Neural progenitor cell (in vitro differentiated cells): Measurements from ENCODE around the gene CDC42BPA. TPM values are rescaled to one million over a fixed set of nuclear protein-coding genes. Genes with fewer than 3 reads are reported as not detected.
A peak's percentile ranks its signal among the peaks of the same experiment; 100 is the strongest.
"Not testable (repeated sequence)": the region's sequence is repeated elsewhere in the genome, so short reads cannot be mapped to it uniquely, and the experiment has no call there.

Source experiments
- DNase-seq: peaks from one replicate; pipeline ENCODE4 v3.0.0-alpha.2; 2016; ENCODE audit warnings: low spot score
- H2AFZ ChIP-seq: fragments of 200-600 bp; sonication (generic); replicated peaks from 2 replicates; pipeline ENCODE4 v1.6.1; 2016; ENCODE audit warnings: antibody characterized with exemption
- H3F3A ChIP-seq: fragments of 200-600 bp; sonication (generic); 2 replicates; pipeline ENCODE4 v1.6.1; 2016; ENCODE audit warnings: antibody characterized with exemption, low read depth
- H3K27ac ChIP-seq: fragments of 200-600 bp; sonication (generic); 2 replicates; pipeline ENCODE4 v1.5.1; 2016; ENCODE audit warnings: mild to moderate bottlenecking
- H3K27me3 ChIP-seq: fragments of 200-600 bp; sonication (generic); 2 replicates; pipeline ENCODE4 v1.6.1; 2016; ENCODE audit warnings: mild to moderate bottlenecking, moderate library complexity
- H3K36me3 ChIP-seq: fragments of 200-600 bp; sonication (generic); 2 replicates; pipeline ENCODE4 v1.5.1; 2016
- H3K4me1 ChIP-seq: fragments of 200-600 bp; sonication (generic); 2 replicates; pipeline ENCODE4 v1.6.1; 2016; ENCODE audit warnings: mixed run types
- H3K4me2 ChIP-seq: fragments of 200-600 bp; sonication (generic); 2 replicates; pipeline ENCODE4 v1.6.1; 2016
- H3K4me3 ChIP-seq: fragments of 200-600 bp; sonication (generic); 2 replicates; pipeline ENCODE4 v1.5.1; 2016
- H3K79me2 ChIP-seq: fragments of 200-600 bp; sonication (generic); 2 replicates; pipeline ENCODE4 v1.6.1; 2016; ENCODE audit warnings: low read depth
- H3K9ac ChIP-seq: fragments of 200-600 bp; sonication (generic); 2 replicates; pipeline ENCODE4 v1.6.1; 2016
- H3K9me3 ChIP-seq: fragments of 200-600 bp; sonication (generic); 2 replicates; pipeline ENCODE4 v1.5.1; 2016; ENCODE audit warnings: low read depth
- H4K20me1 ChIP-seq: fragments of 200-600 bp; sonication (generic); 2 replicates; pipeline ENCODE4 v1.6.1; 2016; ENCODE audit warnings: low read depth
- H3K27ac Mint-ChIP-seq: 3 replicates; pipeline ENCODE4 v1.8.0; 2021; ENCODE audit warnings: mixed read lengths
- H3K27me3 Mint-ChIP-seq: 2 replicates; pipeline ENCODE4 v1.8.0; 2022; ENCODE audit warnings: low read depth, mild to moderate bottlenecking, inconsistent platforms, moderate library complexity, mixed read lengths; ENCODE audit not compliant: insufficient read depth
- H3K36me3 Mint-ChIP-seq: 3 replicates; pipeline ENCODE4 v1.8.0; 2021; ENCODE audit warnings: mixed read lengths
- H3K4me1 Mint-ChIP-seq: 3 replicates; pipeline ENCODE4 v1.8.0; 2021; ENCODE audit warnings: mixed read lengths
- H3K4me3 Mint-ChIP-seq: 3 replicates; pipeline ENCODE4 v1.8.0; 2021; ENCODE audit warnings: mild to moderate bottlenecking, moderate library complexity, mixed read lengths
- H3K9me3 Mint-ChIP-seq: 3 replicates; pipeline ENCODE4 v1.8.0; 2020; ENCODE audit warnings: mixed read lengths
- CTCF ChIP-seq: fragments of 200-600 bp; sonication (generic); IDR thresholded peaks from 2 replicates; pipeline ENCODE4 v1.5.1; 2017; ENCODE audit warnings: antibody characterized with exemption, mild to moderate bottlenecking
- EZH2 ChIP-seq: fragments of 200-600 bp; sonication (generic); IDR thresholded peaks from 2 replicates; pipeline ENCODE4 v1.6.1; 2017; ENCODE audit warnings: antibody characterized with exemption, mild to moderate bottlenecking, moderate library complexity
- EZH2phosphoT487 ChIP-seq: fragments of 200-600 bp; sonication (generic); IDR thresholded peaks from 2 replicates; pipeline ENCODE4 v1.6.1; 2017; ENCODE audit warnings: antibody characterized with exemption
- total RNA-seq: library from RNA; depleted of rRNA; stranded (reverse); fragments of >200 nt; gene quantifications from 2 replicates; pipeline ENCODE4 v1.2.3, GENCODE V29; 2015; ENCODE audit warnings: low replicate concordance

The CDC42BPA gene
- total RNA-seq, 1 donor from 2014 or later, result 54.7 TPM

DNA sequence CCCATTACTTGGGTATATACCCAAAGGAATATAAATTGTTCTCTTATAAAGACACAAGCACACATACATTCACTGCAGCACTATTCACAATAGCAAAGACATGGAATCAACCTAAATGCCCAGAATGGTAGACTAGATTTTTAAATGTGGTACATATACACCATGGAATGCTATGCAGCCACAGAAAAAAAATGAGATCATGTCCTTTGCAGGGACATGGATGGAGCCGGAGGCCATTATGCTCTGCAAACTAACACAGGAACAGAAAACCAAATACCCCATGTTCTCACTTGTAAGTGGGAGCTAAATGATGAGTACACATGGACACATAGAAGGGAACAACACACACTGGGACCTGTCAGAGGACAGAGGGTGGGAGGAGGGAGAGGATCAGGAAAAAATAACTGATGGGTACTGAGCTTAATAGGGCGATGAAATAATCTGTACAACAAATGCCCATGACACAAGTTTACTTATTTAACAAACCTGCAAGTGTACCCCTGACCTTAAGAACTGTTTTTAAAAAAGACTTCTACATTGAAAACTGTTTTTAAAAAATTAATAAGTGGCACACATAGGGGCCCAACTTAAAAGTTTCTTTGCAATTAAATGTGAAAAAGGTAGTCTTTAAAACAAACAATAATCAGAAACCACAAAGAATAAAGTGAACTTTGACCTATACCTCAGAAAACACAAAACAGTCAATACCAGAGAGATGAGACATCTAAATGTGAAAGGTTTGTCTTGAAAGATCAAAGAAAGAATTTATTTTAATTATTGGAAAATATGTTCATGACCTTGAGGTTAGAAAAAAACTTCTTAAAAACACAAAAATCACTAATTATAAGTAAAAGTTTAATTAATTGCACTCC is 75.2 kb downstream of the CDC42BPA start:
- peaks cover 8% of the 10 kb centered on the region for H4K20me1 ChIP-seq
- Mint-ChIP-seq H3K4me1 (no peaks in the 10 kb centered on the region), H3K27me3 (peaks cover 2% of the 10 kb centered on the region), H3K9me3 (peaks cover 3% of the 10 kb centered on the region), H3K27ac (no peak overlapping the region), H3K36me3 (peaks cover 10% of the 10 kb centered on the region), H3K4me3 (no peak overlapping the region)
- H3K27ac ChIP-seq, result no peak overlapping the region
- H3K79me2 ChIP-seq, result peaks cover 68% of the 10 kb centered on the region
- H2AFZ ChIP-seq, result no peak overlapping the region
- H3K4me3 ChIP-seq, result no peak overlapping the region
- no peaks in the 10 kb centered on the region for H3K36me3 ChIP-seq
- H3K9ac ChIP-seq, result no peak overlapping the region
- no peaks in the 10 kb centered on the region for H3K4me1 ChIP-seq
- DNase-seq, result no peak
- H3K4me2 ChIP-seq, result no peak overlapping the region
- no peaks in the 10 kb centered on the region for H3K9me3 ChIP-seq
- H3F3A ChIP-seq, result no peaks in the 10 kb centered on the region
- no peaks in the 10 kb centered on the region for H3K27me3 ChIP-seq
- no peak for TF ChIP-seq CTCF
- no peak for TF ChIP-seq EZH2phosphoT487
- TF ChIP-seq EZH2, result no peak

GRCh38 chr1:227240983-227241382 is 77.3 kb downstream of the CDC42BPA start:
- H4K20me1 ChIP-seq, result peaks cover 8% of the 10 kb centered on the region
- peaks cover 2% of the 10 kb centered on the region for H3K27me3 Mint-ChIP-seq
- no peak overlapping the region for H3K4me3 ChIP-seq
- no peak overlapping the region for H3K27ac ChIP-seq
- TF ChIP-seq CTCF, result no peak
- peaks cover 58% of the 10 kb centered on the region for H3K79me2 ChIP-seq
- no peak overlapping the region for H2AFZ ChIP-seq
- H3K27me3 ChIP-seq, result no peaks in the 10 kb centered on the region
- H3K4me1 ChIP-seq, result no peaks in the 10 kb centered on the region
- no peaks in the 10 kb centered on the region for H3F3A ChIP-seq
- DNase-seq, result no peak
- H3K36me3 ChIP-seq, result no peaks in the 10 kb centered on the region
- H3K9me3 Mint-ChIP-seq, result no peaks in the 10 kb centered on the region
- no peaks in the 10 kb centered on the region for H3K4me1 Mint-ChIP-seq
- H3K36me3 Mint-ChIP-seq, result peaks cover 7% of the 10 kb centered on the region
- H3K4me2 ChIP-seq, result no peak overlapping the region
- H3K9ac ChIP-seq, result no peak overlapping the region
- H3K27ac Mint-ChIP-seq, result no peak overlapping the region
- H3K4me3 Mint-ChIP-seq, result no peak overlapping the region
- H3K9me3 ChIP-seq, result no peaks in the 10 kb centered on the region

- H4K20me1 ChIP-seq, result no peaks in the 10 kb centered on the region
- no peak overlapping the region for H3K9ac ChIP-seq
- no peak overlapping the region for H3K27ac Mint-ChIP-seq
- peaks cover 3% of the 10 kb centered on the region for H3K9me3 Mint-ChIP-seq
- no peaks in the 10 kb centered on the region for H3K36me3 ChIP-seq
- TF ChIP-seq EZH2phosphoT487 (no peak), EZH2 (no peak), CTCF (peak; percentile 43)
- no peaks in the 10 kb centered on the region for H3K4me1 Mint-ChIP-seq
- H2AFZ ChIP-seq, result no peak overlapping the region
- peak; percentile 38 for DNase-seq
- H3K27ac ChIP-seq, result no peak overlapping the region
- H3K4me3 ChIP-seq, result no peak overlapping the region
- no peak overlapping the region for H3K4me2 ChIP-seq
- H3K9me3 ChIP-seq, result no peaks in the 10 kb centered on the region
- H3K27me3 ChIP-seq, result no peaks in the 10 kb centered on the region
- no peaks in the 10 kb centered on the region for H3F3A ChIP-seq
- peaks cover 17% of the 10 kb centered on the region for H3K79me2 ChIP-seq
- H3K27me3 Mint-ChIP-seq, result peaks cover 2% of the 10 kb centered on the region
- H3K4me3 Mint-ChIP-seq, result no peak overlapping the region
- H3K4me1 ChIP-seq, result no peaks in the 10 kb centered on the region
- H3K36me3 Mint-ChIP-seq, result peaks cover 15% of the 10 kb centered on the region
These were observed 83.3 kb downstream of the CDC42BPA start for GRCh38 chr1:227234998-227235405.

DNA sequence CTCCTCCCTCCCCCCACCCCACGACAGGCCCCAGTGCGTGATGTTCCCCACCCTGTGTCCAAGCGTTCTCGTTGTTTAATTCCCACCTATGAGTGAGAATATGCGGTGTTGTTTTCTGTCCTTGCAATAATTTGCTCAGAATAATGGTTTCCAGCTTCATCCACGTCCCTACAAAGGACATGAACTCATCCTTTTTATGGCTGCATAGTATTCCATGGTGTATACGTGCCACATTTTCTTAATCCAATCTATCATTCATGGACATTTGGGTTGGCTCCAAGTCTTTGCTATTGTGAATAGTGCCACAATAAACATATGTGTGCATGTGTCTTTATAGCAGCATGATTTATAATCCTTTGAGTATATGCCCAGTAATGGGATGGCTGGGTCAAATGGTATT is 87.2 kb downstream of the CDC42BPA start:
- not testable (repeated sequence) for H3K9me3 ChIP-seq, H3K27me3 Mint-ChIP-seq, H3K79me2 ChIP-seq, H3K4me1 ChIP-seq, H3K27ac Mint-ChIP-seq, DNase-seq, H3K4me1 Mint-ChIP-seq, H4K20me1 ChIP-seq, H3K36me3 ChIP-seq, H3K27me3 ChIP-seq, H3K9me3 Mint-ChIP-seq, H3F3A ChIP-seq, H3K4me3 ChIP-seq, H3K27ac ChIP-seq, H3K4me2 ChIP-seq, H2AFZ ChIP-seq, H3K4me3 Mint-ChIP-seq, H3K9ac ChIP-seq
- H3K36me3 Mint-ChIP-seq, result peaks cover 16% of the 10 kb centered on the region
